ELR (cell line): ENCODE results near the gene ZNF385A.
A peak's percentile ranks its signal among the peaks of the same experiment; 100 is the strongest.

ENCODE experiments used
- DNase-seq: peaks from one replicate; pipeline ENCODE4 v3.0.0-alpha.2; 2015; ENCODE audit warnings: low read depth

The ZNF385A gene

GRCh38 chr12:54373649-54374561, 10.6 kb downstream of the ZNF385A start:
- DNase-seq: peak; percentile 43

GRCh38 chr12:54372113-54372806, 12.3 kb downstream of the ZNF385A start:
- DNase-seq: no peak

GRCh38 chr12:54371328-54372112, 13.0 kb downstream of the ZNF385A start:
- DNase-seq: no peak

DNA sequence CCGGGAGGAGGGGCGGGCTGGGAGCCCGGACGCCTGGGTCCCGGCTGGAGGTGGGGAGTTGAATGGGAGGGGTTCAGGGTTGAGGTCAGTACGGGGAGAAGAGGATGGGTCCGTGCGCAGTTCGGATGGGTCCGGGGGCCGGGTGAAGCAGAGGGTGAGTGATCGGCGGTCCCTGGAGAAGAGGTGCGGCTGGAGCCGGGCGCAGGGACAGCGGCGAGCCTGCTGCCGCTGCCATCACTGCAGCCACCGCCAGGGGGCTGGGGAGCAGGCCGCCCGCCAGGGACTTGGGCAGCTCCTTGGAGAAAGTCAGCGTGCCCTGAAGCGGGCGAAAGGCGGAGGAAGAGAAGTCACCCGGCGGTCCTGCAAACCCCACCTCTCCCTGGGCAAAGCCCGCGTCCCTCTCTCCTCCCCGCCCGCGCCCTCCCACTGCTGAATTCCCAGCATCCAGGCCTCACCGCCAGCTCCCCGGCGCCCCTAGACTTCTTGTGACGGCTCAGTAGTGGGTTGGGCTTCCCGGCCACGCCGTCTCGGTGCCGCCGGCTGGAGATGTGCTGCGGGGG, 14.3 kb downstream of the ZNF385A start:
- peak; percentile 91 for DNase-seq

DNA sequence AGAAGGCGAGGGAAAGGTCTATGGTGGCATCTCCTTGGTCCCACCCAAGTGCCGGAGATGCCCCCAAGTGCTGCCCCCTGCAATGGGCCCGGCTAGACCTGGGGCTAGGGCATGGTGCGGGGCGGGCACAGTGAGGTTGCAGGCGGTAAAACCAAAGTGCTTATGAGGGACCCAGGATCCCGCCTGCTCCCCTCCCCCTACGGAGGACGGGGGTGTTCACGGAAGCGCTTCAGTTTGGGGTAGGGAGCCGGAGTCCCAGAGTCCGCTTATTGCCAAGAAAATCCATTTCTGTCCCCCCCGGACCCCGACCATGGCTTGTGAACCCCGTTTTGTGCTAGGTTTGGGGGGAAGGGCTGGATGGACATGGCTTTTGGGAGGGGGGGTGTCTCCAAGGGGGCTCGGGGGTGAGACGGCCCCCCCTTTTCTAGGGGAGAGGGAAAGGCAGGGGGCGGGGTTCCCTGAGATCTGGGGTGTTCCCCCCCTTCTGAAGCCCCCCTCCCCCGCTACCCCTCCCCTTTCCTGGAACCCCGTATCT, 14.9 kb downstream of the ZNF385A start:
- DNase-seq: peak; percentile 20

GRCh38 chr12:54368709-54369596, 15.6 kb downstream of the ZNF385A start:
- peak; percentile 93 for DNase-seq

DNA sequence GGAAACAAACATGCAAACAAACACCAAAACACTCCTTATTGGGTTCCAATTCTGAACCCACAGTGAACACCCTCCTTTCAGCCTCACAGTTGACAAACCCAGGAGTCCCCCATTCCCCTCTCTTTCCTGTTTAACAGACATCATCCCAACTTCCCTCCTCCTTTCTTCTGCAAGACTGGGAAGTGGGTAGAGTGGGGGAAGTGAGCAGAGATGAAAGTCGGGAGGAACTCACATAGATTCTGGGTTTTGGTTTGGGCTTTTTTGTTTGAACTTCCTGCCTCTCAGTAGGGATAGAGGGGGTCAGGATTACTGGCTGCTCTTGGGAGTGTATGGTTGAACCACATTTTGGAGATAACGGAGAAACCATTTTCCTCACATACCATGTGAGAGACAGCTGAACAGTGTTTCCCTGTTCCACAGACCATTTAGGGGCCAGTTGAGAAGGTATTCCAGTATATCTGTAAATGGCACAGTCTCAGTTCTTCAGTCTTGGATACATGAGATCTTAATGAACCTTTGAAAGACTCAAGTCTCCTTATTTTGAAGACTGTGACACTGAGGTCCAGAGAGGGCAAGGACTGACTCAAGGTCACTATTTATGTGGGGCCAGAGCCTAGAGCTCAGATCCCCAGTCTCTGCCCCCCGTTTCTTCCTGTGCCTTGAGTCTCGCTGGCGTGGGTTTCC, 16.4 kb downstream of the ZNF385A start:
- no peak for DNase-seq

- no peak for DNase-seq
These were observed 20.1 kb downstream of the ZNF385A start, which contains the start of gene GPR84 for GRCh38 chr12:54364413-54364812. GPR84 (minus strand) TSS chr12:54364486; CDS start chr12:54363851, 635 bp downstream.

GRCh38 chr12:54363618-54364017, 20.9 kb downstream of the ZNF385A start:
- no peak for DNase-seq

- no peak for DNase-seq
These were observed 21.5 kb downstream of the ZNF385A start for GRCh38 chr12:54363047-54363446.

DNA sequence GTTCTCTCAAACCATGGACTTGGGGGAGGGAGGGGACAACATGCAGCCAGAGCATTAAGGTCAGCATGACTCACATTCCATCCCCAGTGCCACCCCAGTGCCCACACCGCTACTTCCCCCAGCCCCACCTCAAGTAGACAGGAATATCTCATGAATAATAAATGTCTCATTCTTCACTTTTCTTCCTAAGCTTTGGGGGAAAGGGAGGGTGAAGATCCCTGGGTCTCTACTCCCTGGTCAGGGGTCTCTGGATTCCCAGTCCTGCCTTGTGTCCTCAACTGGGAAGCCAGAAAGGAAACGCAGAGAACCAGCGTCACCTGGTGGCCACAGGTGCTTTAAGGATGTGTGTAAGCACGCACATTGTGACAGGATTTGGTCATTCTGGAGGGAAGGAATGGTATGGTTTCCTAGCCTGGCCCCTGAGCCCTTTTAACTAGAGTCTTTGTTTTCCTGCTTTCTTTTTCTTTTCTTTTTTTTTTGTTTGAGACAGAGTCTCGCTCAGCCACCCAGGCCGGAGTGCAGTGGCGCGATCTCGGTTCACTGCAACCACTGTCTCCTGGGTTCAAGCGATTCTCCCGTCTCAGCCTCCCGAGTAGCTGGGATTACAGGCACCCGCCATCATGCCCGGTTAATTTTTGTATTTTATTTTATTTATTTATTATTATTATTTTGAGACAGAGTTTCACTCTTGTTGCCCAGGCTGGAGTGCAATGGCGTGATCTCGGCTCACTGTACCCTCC, 23.6 kb downstream of the ZNF385A start:
- peak; percentile 84 for DNase-seq

DNA sequence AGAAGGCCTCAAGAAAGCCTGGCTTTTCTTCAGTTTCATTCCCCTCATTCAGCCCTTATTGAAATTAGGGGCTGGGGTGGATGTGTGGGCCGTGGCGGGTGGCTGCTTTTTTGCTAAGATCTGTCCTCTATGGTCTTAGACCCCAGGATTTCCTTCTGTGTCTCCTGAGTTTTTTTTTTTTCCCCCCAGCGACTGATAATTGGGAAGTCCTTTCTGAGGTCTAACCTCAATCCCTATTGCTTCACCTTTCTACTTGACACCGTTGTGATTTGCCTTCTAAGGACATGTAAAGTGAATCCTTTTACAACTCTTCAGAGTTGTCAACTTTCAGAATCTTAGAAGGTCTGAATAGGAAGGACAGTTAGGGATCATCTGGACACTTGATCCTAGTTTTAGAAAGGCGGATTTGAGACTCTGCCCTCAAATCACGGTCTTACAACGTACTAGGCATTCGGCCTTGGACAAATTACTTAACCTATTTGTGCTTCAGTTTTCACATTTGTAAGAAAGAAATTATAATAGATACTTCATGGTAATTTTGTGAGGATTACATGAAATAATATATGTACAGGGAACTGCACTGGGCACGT, 24.7 kb downstream of the ZNF385A start:
- DNase-seq: peak; percentile 27

DNA sequence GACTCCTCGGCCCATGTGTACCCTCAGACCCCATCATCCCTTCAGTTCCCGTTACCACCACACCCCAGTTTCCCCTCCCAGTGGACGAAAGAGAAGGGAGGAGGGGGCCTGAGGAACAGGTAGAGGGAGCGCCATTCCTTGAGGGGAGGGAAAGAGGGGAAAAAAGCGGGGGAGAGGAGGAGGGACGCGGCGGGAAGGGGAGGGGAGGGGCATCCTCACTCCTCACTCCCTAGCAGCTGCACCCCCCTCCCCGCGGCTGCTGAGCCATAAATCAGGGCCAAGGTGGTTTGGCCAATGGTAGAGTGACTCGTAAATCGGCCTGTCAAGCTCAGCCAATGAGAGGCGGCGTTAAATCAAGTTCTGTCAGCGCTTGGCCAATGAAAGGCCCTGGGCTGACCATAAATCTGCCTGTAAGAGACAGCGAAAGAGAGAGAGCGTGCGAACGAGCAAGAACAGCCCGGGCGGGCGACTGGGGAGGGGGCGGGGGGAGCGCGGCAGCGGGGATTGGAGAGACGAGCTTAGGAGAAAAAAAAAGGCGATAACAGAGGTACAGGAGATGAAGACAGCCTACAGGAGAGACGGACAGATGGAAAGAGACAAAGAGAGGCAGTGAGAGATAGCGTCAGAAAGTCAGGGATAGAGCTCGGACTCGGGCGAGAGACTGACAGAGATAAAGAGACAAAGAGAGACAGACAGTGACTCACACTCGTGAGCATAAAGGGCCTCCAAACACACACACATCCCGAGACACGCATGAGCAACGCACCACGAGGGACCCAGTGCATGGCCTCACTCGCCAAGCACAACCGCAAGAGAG, 25.4 kb downstream of the ZNF385A start:
- DNase-seq: peak; percentile 99

- DNase-seq: peak; percentile 48
These were observed 26.2 kb downstream of the ZNF385A start for GRCh38 chr12:54358191-54358944.

- no peak for DNase-seq
These were observed 26.9 kb downstream of the ZNF385A start for GRCh38 chr12:54357506-54358190.

DNA sequence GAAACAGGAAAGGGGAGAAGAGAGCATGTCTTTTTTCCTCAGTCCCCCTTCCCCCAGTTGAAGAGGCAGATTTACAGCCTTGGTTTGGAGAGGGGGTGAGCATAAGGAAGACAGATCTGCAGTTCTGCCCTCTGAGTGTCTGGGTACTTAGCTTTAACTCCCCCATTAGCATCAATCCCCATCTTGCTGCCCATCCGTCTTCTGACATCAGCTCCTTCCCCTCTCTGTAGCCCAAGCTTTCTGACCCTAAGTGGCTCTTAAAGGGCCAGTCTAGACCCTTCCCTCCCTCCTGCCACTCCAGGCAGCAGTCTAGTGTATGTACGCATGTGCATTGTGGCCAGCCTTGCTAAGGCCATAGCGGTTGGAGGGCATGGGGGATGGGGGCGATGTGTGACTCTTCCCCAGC, 27.6 kb downstream of the ZNF385A start:
- no peak for DNase-seq

GRCh38 chr12:54356228-54356627, 28.3 kb downstream of the ZNF385A start:
- DNase-seq: no peak
